Measurements from ENCODE around the gene CRYGD. TPM values are rescaled to one million over a fixed set of nuclear protein-coding genes. Genes with fewer than 3 reads are reported as not detected.

CRYGD gene
- total and polyA plus RNA-seq, 9 of the 15 experiments (the other 6 are each of a cell fraction or from before 2014, with no cell fraction given) = not detected

DNA sequence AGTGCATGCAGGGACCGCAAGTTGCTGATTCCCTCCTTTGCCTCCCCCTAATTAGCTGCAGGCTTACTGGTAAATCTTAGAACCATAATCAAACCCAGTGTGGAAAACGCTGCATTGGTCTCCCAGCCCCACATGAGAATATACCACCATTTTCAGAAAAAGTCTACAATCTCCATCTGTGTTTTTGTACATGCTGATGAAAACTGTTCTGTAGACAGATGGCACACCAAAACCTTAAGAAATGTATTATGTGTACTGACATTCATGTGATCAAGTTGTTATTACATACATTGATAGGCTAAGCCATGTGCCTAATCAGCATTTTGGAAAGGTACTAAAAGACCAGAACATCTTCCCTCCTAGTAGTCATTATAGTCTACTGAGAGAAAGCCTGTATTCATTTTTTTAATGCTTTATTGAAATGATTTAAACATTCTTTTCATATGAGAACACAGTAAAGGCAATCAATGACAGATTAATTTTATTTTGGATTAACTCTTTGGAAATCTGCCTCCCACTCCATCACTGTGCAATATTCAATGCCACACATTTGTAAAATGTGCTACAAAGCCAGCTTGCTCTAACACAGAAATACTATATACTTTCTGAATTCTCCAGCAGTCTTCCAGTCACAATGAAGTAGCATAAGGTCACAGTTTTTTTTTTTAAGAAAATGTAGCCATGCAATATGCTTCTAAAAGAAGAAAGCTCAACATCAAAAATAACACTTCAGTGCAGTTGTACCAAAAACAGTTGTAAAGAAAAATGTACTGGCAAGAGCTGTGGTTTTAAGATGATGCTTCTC is 40.8 kb upstream of the CRYGD start:
- BruUV-seq (replicated peaks) = no TSS peak
- no peak overlapping the region for H3K27ac ChIP-seq (ENCODE audit: extremely low read depth, low read depth, low read length)
- no peaks in the 10 kb centered on the region for H3K9me3 ChIP-seq (replicated peaks; ENCODE audit: control insufficient read depth, insufficient read depth, low read depth, low read length)
- FAIRE-seq (no peak), ATAC-seq (no peak), DNase-seq (ENCODE audit: extremely low read depth in 1 of 4, low spot score in 3 of 4) (no peak)
- H3K9ac ChIP-seq (ENCODE audit: insufficient read depth in 1 of 2, low read depth in 2 of 2, low read length in 2 of 2) = no peak overlapping the region
- CTCF ChIA-PET (ENCODE audit: low intra/inter-chr PET ratio) = no interaction called here
- H3K4me3 ChIP-seq = no peak overlapping the region
- TF ChIP-seq ZNF316 (IDR thresholded peaks at IDR 0.05) = peak; percentile 56
- peak; percentile 38; the same call in 1 of the 2 replicates for TF ChIP-seq C11orf30 (IDR thresholded peaks at IDR 0.05; ENCODE audit: low read depth)
- no peak for TF ChIP-seq CTBP1 (IDR thresholded peaks at IDR 0.05; ENCODE audit: borderline replicate concordance)
- H3K9me1 ChIP-seq (ENCODE audit: control insufficient read depth, insufficient read depth, low read length) = no peaks in the 10 kb centered on the region
- no peaks in the 10 kb centered on the region for H4K20me1 ChIP-seq (replicated peaks; ENCODE audit: control insufficient read depth, insufficient read depth, low read length)
- H3K36me3 ChIP-seq (ENCODE audit: control insufficient read depth, insufficient read depth, low read length) = no peaks in the 10 kb centered on the region
- H2AFZ ChIP-seq (ENCODE audit: low read depth, low read length) = peak overlapping the region; percentile 50; the same call in 1 of the 2 replicates
- WGBS (ENCODE audit: insufficient coverage, low coverage, missing lambda C conversion rate) = 0% methylated on average over 1 of the region's 2 CpGs
- POLR2A ChIA-PET = interaction anchor here (0.6 kb wide), 2 partner anchors 19 to 179 kb away, joined by 3 read pairs; partner anchors contain the start of gene CRYGB
- intact Hi-C loops (cut with micrococcal nuclease) = no loop called here
- no peak overlapping the region for H3K4me2 ChIP-seq (ENCODE audit: insufficient read depth, low read length)
- H3K4me1 ChIP-seq (replicated peaks in 1 of 2; ENCODE audit: control insufficient read depth in 2 of 2, insufficient read depth in 2 of 2, low read length in 2 of 2) = no peaks in the 10 kb centered on the region; a peak in 1 of 5 replicates
- H3K27me3 ChIP-seq (ENCODE audit: control insufficient read depth in 2 of 2, insufficient read depth in 2 of 2, low read length in 2 of 2) = no peaks in the 10 kb centered on the region
- in situ Hi-C loops (cut with MboI) = no loop called here
- H3K79me2 ChIP-seq (ENCODE audit: control insufficient read depth, insufficient read depth, low read length) = no peaks in the 10 kb centered on the region

DNA sequence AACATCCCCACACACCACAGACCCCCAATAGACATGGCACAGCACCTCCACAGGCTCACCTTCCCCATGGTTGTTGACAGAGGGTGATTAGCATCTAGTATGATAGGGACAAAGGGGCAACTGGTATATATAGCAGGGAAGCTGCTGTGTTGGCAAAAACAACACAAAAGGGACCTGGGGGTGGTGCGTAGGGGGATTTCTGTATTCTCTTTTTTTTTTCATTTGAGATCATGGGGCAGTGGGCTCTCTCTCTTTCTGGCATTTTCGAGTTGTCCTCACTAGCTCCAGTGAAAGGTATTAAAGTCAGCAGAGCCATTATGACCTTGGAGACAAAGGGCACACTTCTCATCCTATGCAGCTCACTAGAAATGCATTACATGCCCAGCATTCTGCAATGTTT is 39.2 kb upstream of the CRYGD start, which contains the start of gene CRYGA:
Gene CRYGA (minus strand): TSS at position 101 of the 400 bp plus-strand sequence. CDS start 33 bp downstream, at position 68.
- in situ Hi-C loops (cut with MboI) = no loop called here
- CTCF ChIA-PET (ENCODE audit: low intra/inter-chr PET ratio) = no interaction called here
- TF ChIP-seq TAF15 (IDR thresholded peaks at IDR 0.05; ENCODE audit: low read depth, low read length) = no peak
- TF ChIP-seq, protein P1, sequence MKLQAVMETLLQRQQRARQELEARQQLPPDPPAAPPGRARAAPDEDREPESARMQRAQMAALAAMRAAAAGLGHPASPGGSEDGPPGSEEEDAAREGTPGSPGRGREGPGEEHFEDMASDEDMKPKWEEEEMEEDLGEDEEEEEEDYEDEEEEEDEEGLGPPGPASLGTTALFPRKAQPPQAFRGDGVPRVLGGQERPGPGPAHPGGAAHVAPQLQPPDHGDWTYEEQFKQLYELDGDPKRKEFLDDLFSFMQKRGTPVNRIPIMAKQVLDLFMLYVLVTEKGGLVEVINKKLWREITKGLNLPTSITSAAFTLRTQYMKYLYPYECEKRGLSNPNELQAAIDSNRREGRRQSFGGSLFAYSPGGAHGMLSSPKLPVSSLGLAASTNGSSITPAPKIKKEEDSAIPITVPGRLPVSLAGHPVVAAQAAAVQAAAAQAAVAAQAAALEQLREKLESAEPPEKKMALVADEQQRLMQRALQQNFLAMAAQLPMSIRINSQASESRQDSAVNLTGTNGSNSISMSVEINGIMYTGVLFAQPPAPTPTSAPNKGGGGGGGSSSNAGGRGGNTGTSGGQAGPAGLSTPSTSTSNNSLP (IDR thresholded peaks at IDR 0.05; ENCODE audit: borderline replicate concordance, low read depth, low read length) = no peak
- no peak for TF ChIP-seq MYBL2 (IDR thresholded peaks at IDR 0.05; ENCODE audit: low read depth)
- no peak for TF ChIP-seq MYBL2 (CRISPR knock-in tag; IDR thresholded peaks at IDR 0.05; ENCODE audit: borderline replicate concordance)
- TF ChIP-seq MCM7 (IDR thresholded peaks at IDR 0.05) = no peak
- TF ChIP-seq TFAM (CRISPR knock-in tag; conservative IDR thresholded peaks at IDR 0.05) = no peak
- no peak for TF ChIP-seq RBM22 (IDR thresholded peaks at IDR 0.05; ENCODE audit: low read depth, low read length, poor library complexity, severe bottlenecking)

More for the DNA sequence above, 39.2 kb upstream of the CRYGD start, which contains the start of gene CRYGA:
- intact Hi-C loops (cut with micrococcal nuclease) = no loop called here
- no peaks in the 10 kb centered on the region; a peak in 1 of 5 replicates for H3K4me1 ChIP-seq (replicated peaks in 1 of 2; ENCODE audit: control insufficient read depth in 2 of 2, insufficient read depth in 2 of 2, low read length in 2 of 2)
- no peaks in the 10 kb centered on the region for H3K9me1 ChIP-seq (ENCODE audit: control insufficient read depth, insufficient read depth, low read length)
- H3K9me3 ChIP-seq (replicated peaks; ENCODE audit: control insufficient read depth, insufficient read depth, low read depth, low read length) = no peaks in the 10 kb centered on the region
- H3K4me2 ChIP-seq (ENCODE audit: insufficient read depth, low read length) = no peak within 1 kb of the TSS
- H3K79me2 ChIP-seq (ENCODE audit: control insufficient read depth, insufficient read depth, low read length) = no peaks in the 10 kb centered on the region
- no peak for DNase-seq (ENCODE audit: extremely low read depth in 1 of 4, low spot score in 3 of 4)
- H3K9ac ChIP-seq (ENCODE audit: insufficient read depth in 1 of 2, low read depth in 2 of 2, low read length in 2 of 2) = no peak within 1 kb of the TSS
- peak within 1 kb of the TSS; percentile 50; the same call in 1 of the 2 replicates for H2AFZ ChIP-seq (ENCODE audit: low read depth, low read length)
- H3K27ac ChIP-seq (ENCODE audit: extremely low read depth, low read depth, low read length) = no peak within 1 kb of the TSS
- no peak within 1 kb of the TSS for H3K4me3 ChIP-seq
- 20% methylated on average over 2 of the region's 2 CpGs for WGBS (ENCODE audit: insufficient coverage, low coverage, missing lambda C conversion rate)
- no peaks in the 10 kb centered on the region for H3K36me3 ChIP-seq (ENCODE audit: control insufficient read depth, insufficient read depth, low read length)
- no TSS peak for BruUV-seq (replicated peaks)
- POLR2A ChIA-PET = no interaction called here
- H3K27me3 ChIP-seq (ENCODE audit: control insufficient read depth in 2 of 2, insufficient read depth in 2 of 2, low read length in 2 of 2) = no peaks in the 10 kb centered on the region
- no peak for ATAC-seq
- no peaks in the 10 kb centered on the region for H4K20me1 ChIP-seq (replicated peaks; ENCODE audit: control insufficient read depth, insufficient read depth, low read length)
- FAIRE-seq = no peak

Data from K562 (cell line).